ENCODE data around the gene LCE3D.
"Not testable (repeated sequence)": the region's sequence is repeated elsewhere in the genome, so short reads cannot be mapped to it uniquely, and the experiment has no call there.

The LCE3D gene

GRCh38 chr1:152585586-152585985, 5.3 kb upstream of the LCE3D start:
- H3K27me3 ChIP-seq (ENCODE audit: control insufficient read depth in 3 of 3, insufficient read depth in 3 of 3, low read depth in 1 of 3, low read length in 3 of 3): no peaks in the 10 kb centered on the region

GRCh38 chr1:152582647-152583046, 2.3 kb upstream of the LCE3D start:
- H4K91ac ChIP-seq (ENCODE audit: low read depth, low read length, poor library complexity): no peak overlapping the region
- no peak overlapping the region for H3K4me3 ChIP-seq (ENCODE audit: low read length in 2 of 2)
- H2BK5ac ChIP-seq (ENCODE audit: low read length): no peak overlapping the region
- no peak overlapping the region for H2AK5ac ChIP-seq (ENCODE audit: low read depth, low read length)
- H3K79me1 ChIP-seq (ENCODE audit: low read depth, low read length): peaks cover 2% of the 10 kb centered on the region
- WGBS, 2 donors (ENCODE audit: extremely low coverage in 2 of 2, insufficient read length in 2 of 2, insufficient replicate concordance in 1 of 2): no CpG with 5 or more reads among the region's 1 CpG
- H3K9ac ChIP-seq (ENCODE audit: low read depth, low read length, poor library complexity): no peak overlapping the region
- peaks cover 0 to 12% of the 10 kb centered on the region in 2 donors for H3K9me3 ChIP-seq (replicated peaks in 1 of 2; ENCODE audit: control insufficient read depth in 2 of 2, insufficient read depth in 1 of 2, low read depth in 1 of 2, low read length in 2 of 2)
- no peak for DNase-seq (ENCODE audit: low spot score)
- H4K8ac ChIP-seq (ENCODE audit: low read depth, low read length): no peak overlapping the region
- no peak overlapping the region for H3K23ac ChIP-seq (ENCODE audit: low read depth, low read length, poor library complexity)
- H3K4me1 ChIP-seq (ENCODE audit: control insufficient read depth in 2 of 2, insufficient read depth in 1 of 2, low read depth in 1 of 2, low read length in 2 of 2): no peaks in the 10 kb centered on the region
- no peak overlapping the region for H3K4me2 ChIP-seq (ENCODE audit: insufficient read depth, low read length, poor library complexity, severe bottlenecking)
- H2AFZ ChIP-seq (ENCODE audit: low read length): no peak overlapping the region
- no peak overlapping the region for H3K18ac ChIP-seq (ENCODE audit: low read length)
- H2BK120ac ChIP-seq (ENCODE audit: low read depth, low read length): no peak overlapping the region
- H3K36me3 ChIP-seq (replicated peaks in 1 of 2; ENCODE audit: control insufficient read depth in 2 of 2, insufficient read depth in 2 of 2, low read length in 2 of 2): peaks cover 0 to 3% of the 10 kb centered on the region in 2 donors
- H3K14ac ChIP-seq (ENCODE audit: low read length): no peak overlapping the region
- no peak overlapping the region for H2BK12ac ChIP-seq (ENCODE audit: low read length)
- H3K4ac ChIP-seq (ENCODE audit: low read length): no peak overlapping the region
- no peak overlapping the region for H2BK15ac ChIP-seq (ENCODE audit: low read length)
- H3K27me3 ChIP-seq (ENCODE audit: control insufficient read depth in 3 of 3, insufficient read depth in 3 of 3, low read depth in 1 of 3, low read length in 3 of 3): no peaks in the 10 kb centered on the region
- no peak overlapping the region for H3K27ac ChIP-seq (replicated peaks; ENCODE audit: low read length)

More at GRCh38 chr1:152585586-152585985, 5.3 kb upstream of the LCE3D start:
- Histone ChIP-seq H3K4ac (ENCODE audit: low read length) (no peak overlapping the region), H2AK5ac (ENCODE audit: low read depth, low read length) (no peak overlapping the region), H3K27ac (replicated peaks; ENCODE audit: low read length) (no peak overlapping the region), H2BK15ac (ENCODE audit: low read length) (no peak overlapping the region), H4K8ac (ENCODE audit: low read depth, low read length) (no peak overlapping the region), H3K4me2 (ENCODE audit: insufficient read depth, low read length, poor library complexity, severe bottlenecking) (no peak overlapping the region), H3K23ac (ENCODE audit: low read depth, low read length, poor library complexity) (no peak overlapping the region), H3K18ac (ENCODE audit: low read length) (no peak overlapping the region), H2BK120ac (ENCODE audit: low read depth, low read length) (no peak overlapping the region), H2BK5ac (ENCODE audit: low read length) (no peak overlapping the region), H3K4me1 (ENCODE audit: control insufficient read depth in 2 of 2, insufficient read depth in 1 of 2, low read depth in 1 of 2, low read length in 2 of 2) (no peaks in the 10 kb centered on the region), H3K14ac (ENCODE audit: low read length) (no peak overlapping the region), H3K79me1 (ENCODE audit: low read depth, low read length) (no peaks in the 10 kb centered on the region), H3K9ac (ENCODE audit: low read depth, low read length, poor library complexity) (no peak overlapping the region), H2BK12ac (ENCODE audit: low read length) (no peak overlapping the region), H3K9me3 (replicated peaks in 1 of 2; ENCODE audit: control insufficient read depth in 2 of 2, insufficient read depth in 1 of 2, low read depth in 1 of 2, low read length in 2 of 2) (peaks cover 0 to under 1% of the 10 kb centered on the region in 2 donors), H4K91ac (ENCODE audit: low read depth, low read length, poor library complexity) (no peak overlapping the region), H3K4me3 (ENCODE audit: low read length in 2 of 2) (no peak overlapping the region), H3K36me3 (replicated peaks in 1 of 2; ENCODE audit: control insufficient read depth in 2 of 2, insufficient read depth in 2 of 2, low read length in 2 of 2) (no peaks in the 10 kb centered on the region), H2AFZ (ENCODE audit: low read length) (no peak overlapping the region)
- no CpG with 5 or more reads among the region's 1 CpG for WGBS, 2 donors (ENCODE audit: extremely low coverage in 2 of 2, insufficient read length in 2 of 2, insufficient replicate concordance in 1 of 2)
- no peak for DNase-seq (ENCODE audit: low spot score)

DNA sequence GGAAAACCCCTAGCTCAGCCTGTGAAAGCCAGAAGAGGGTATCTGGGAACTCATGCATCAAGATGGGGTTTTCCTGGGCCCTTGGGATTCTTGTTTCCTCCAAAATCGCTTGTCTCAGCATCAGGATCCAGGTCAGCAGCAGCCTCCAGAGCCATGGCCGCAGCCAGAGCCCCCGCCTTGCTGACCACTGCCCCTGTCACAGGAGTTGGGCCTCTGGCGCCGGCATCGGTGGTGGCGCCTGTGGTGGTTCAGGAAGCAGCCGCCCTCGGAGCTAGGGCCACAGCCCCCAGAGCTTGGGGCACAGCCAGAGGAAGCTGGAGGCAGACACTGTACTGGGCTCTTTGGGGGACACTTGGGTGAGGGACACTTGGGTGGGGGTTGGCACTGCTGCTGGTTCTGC, 790 bp downstream of the LCE3D start:
- H3K27me3 ChIP-seq (ENCODE audit: control insufficient read depth in 3 of 3, insufficient read depth in 3 of 3, low read depth in 1 of 3, low read length in 3 of 3); H4K91ac ChIP-seq (ENCODE audit: low read depth, low read length, poor library complexity); H3K18ac ChIP-seq (ENCODE audit: low read length); DNase-seq (ENCODE audit: low spot score); H2BK12ac ChIP-seq (ENCODE audit: low read length); H2AK5ac ChIP-seq (ENCODE audit: low read depth, low read length); H3K27ac ChIP-seq (replicated peaks; ENCODE audit: low read length); H3K4me1 ChIP-seq (ENCODE audit: control insufficient read depth in 2 of 2, insufficient read depth in 1 of 2, low read depth in 1 of 2, low read length in 2 of 2); H2BK15ac ChIP-seq (ENCODE audit: low read length); H2AFZ ChIP-seq (ENCODE audit: low read length); H4K8ac ChIP-seq (ENCODE audit: low read depth, low read length); H3K4ac ChIP-seq (ENCODE audit: low read length); H3K36me3 ChIP-seq (replicated peaks in 1 of 2; ENCODE audit: control insufficient read depth in 2 of 2, insufficient read depth in 2 of 2, low read length in 2 of 2); H3K14ac ChIP-seq (ENCODE audit: low read length); H3K4me3 ChIP-seq (ENCODE audit: low read length in 2 of 2); H3K9ac ChIP-seq (ENCODE audit: low read depth, low read length, poor library complexity); H3K79me1 ChIP-seq (ENCODE audit: low read depth, low read length); H2BK5ac ChIP-seq (ENCODE audit: low read length); H3K4me2 ChIP-seq (ENCODE audit: insufficient read depth, low read length, poor library complexity, severe bottlenecking); H2BK120ac ChIP-seq (ENCODE audit: low read depth, low read length); H3K23ac ChIP-seq (ENCODE audit: low read depth, low read length, poor library complexity): not testable (repeated sequence)
- no CpG with 5 or more reads among the region's 9 CpGs for WGBS, 2 donors (ENCODE audit: extremely low coverage in 2 of 2, insufficient read length in 2 of 2, insufficient replicate concordance in 1 of 2)
- peaks cover 0 to 21% of the 10 kb centered on the region in 2 donors for H3K9me3 ChIP-seq (replicated peaks in 1 of 2; ENCODE audit: control insufficient read depth in 2 of 2, insufficient read depth in 1 of 2, low read depth in 1 of 2, low read length in 2 of 2)

GRCh38 chr1:152577168-152577567, 3.1 kb downstream of the LCE3D start:
- no peak overlapping the region for H2BK120ac ChIP-seq (ENCODE audit: low read depth, low read length)
- no peak overlapping the region for H3K4ac ChIP-seq (ENCODE audit: low read length)
- no peak overlapping the region for H3K23ac ChIP-seq (ENCODE audit: low read depth, low read length, poor library complexity)
- H3K14ac ChIP-seq (ENCODE audit: low read length): no peak overlapping the region
- H4K91ac ChIP-seq (ENCODE audit: low read depth, low read length, poor library complexity): no peak overlapping the region
- no peaks in the 10 kb centered on the region for H3K4me1 ChIP-seq (ENCODE audit: control insufficient read depth in 2 of 2, insufficient read depth in 1 of 2, low read depth in 1 of 2, low read length in 2 of 2)
- H3K4me3 ChIP-seq (ENCODE audit: low read length in 2 of 2): no peak overlapping the region
- no CpG with 5 or more reads among the region's 2 CpGs for WGBS, 2 donors (ENCODE audit: extremely low coverage in 2 of 2, insufficient read length in 2 of 2, insufficient replicate concordance in 1 of 2)
- no peak overlapping the region for H2AK5ac ChIP-seq (ENCODE audit: low read depth, low read length)
- H3K9me3 ChIP-seq (replicated peaks in 1 of 2; ENCODE audit: control insufficient read depth in 2 of 2, insufficient read depth in 1 of 2, low read depth in 1 of 2, low read length in 2 of 2): peaks cover 0 to 28% of the 10 kb centered on the region in 2 donors
- no peak overlapping the region for H3K18ac ChIP-seq (ENCODE audit: low read length)
- no peak overlapping the region for H3K4me2 ChIP-seq (ENCODE audit: insufficient read depth, low read length, poor library complexity, severe bottlenecking)
- H4K8ac ChIP-seq (ENCODE audit: low read depth, low read length): no peak overlapping the region
- H3K27me3 ChIP-seq (ENCODE audit: control insufficient read depth in 3 of 3, insufficient read depth in 3 of 3, low read depth in 1 of 3, low read length in 3 of 3): no peaks in the 10 kb centered on the region
- no peak overlapping the region for H2BK12ac ChIP-seq (ENCODE audit: low read length)
- H3K79me1 ChIP-seq (ENCODE audit: low read depth, low read length): peaks cover 2% of the 10 kb centered on the region
- H3K27ac ChIP-seq (replicated peaks; ENCODE audit: low read length): no peak overlapping the region
- peaks cover 0 to 3% of the 10 kb centered on the region in 2 donors for H3K36me3 ChIP-seq (replicated peaks in 1 of 2; ENCODE audit: control insufficient read depth in 2 of 2, insufficient read depth in 2 of 2, low read length in 2 of 2)
- H2BK15ac ChIP-seq (ENCODE audit: low read length): no peak overlapping the region
- no peak overlapping the region for H2BK5ac ChIP-seq (ENCODE audit: low read length)
- H2AFZ ChIP-seq (ENCODE audit: low read length): no peak overlapping the region
- no peak for DNase-seq (ENCODE audit: low spot score)
- no peak overlapping the region for H3K9ac ChIP-seq (ENCODE audit: low read depth, low read length, poor library complexity)
